ENCODE data around the gene IGHMBP2.

DNA sequence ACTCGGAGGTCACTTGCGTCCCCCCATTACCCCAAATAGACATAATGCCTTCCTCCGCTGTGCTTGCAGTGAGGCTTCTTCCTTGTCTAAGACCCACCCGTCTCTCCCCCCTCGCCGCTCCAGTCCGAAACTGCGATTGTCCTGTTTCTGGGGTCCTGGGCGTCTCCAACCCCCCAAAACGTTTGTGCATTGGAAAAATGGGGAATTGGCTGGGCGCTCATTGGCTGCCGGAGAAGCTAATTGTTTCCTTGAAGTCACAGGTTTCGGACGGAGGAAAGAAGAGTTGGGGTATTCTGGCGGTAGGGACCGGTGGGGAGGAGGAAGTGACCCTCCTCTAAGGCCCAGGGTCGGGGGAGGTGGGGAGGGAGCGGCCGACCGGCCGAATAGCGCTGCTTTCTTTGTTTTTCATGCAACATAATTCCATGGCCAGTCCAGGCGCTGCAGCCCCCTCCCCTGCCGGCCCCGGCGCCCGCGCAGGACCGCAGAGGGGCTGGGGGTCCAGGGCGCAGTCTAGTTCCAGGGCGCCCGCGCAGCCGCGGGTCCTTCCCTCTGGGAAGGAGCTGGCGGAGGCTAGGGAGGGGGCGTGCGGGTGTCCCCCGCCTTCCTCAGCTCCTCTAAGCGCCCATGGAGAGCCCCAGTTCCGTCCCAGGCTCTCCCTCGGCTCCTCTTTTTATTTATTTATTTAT, 49.3 kb upstream of the IGHMBP2 start:
- TF ChIP-seq CTCF (IDR thresholded peaks at IDR 0.05 in 2 of 3, conservative IDR thresholded peaks at IDR 0.05 in 1 of 3; ENCODE audit: insufficient read depth in 2 of 3, low read depth in 1 of 3, low read length in 3 of 3) = no peak
- no peak for TF ChIP-seq GABPA (tag; conservative IDR thresholded peaks at IDR 0.05; ENCODE audit: low read depth)
- TF ChIP-seq ATF1 (CRISPR knock-in tag; IDR thresholded peaks at IDR 0.05) = no peak
- no peak for TF ChIP-seq ATF1 (tag; IDR thresholded peaks at IDR 0.05)
- no peak for TF ChIP-seq POLR2AphosphoS5 (IDR thresholded peaks at IDR 0.05; ENCODE audit: control insufficient read depth, insufficient read depth, low read depth, low read length)
- no peak for TF ChIP-seq SREBF1 (IDR thresholded peaks at IDR 0.05; ENCODE audit: borderline replicate concordance, low read depth, low read length)
- TF ChIP-seq TAF1 (IDR thresholded peaks at IDR 0.05; ENCODE audit: control insufficient read depth, extremely low read depth, insufficient read depth, low read length, severe bottlenecking) = no peak
- no peak for TF ChIP-seq DPF2 (IDR thresholded peaks at IDR 0.05)
